ENCODE data around the gene VILL. TPM values are rescaled to one million over a fixed set of nuclear protein-coding genes. Genes with fewer than 3 reads are reported as not detected.

Gene VILL
- total RNA-seq, 1 experiment from 2014 or later, result 1.2 TPM

DNA sequence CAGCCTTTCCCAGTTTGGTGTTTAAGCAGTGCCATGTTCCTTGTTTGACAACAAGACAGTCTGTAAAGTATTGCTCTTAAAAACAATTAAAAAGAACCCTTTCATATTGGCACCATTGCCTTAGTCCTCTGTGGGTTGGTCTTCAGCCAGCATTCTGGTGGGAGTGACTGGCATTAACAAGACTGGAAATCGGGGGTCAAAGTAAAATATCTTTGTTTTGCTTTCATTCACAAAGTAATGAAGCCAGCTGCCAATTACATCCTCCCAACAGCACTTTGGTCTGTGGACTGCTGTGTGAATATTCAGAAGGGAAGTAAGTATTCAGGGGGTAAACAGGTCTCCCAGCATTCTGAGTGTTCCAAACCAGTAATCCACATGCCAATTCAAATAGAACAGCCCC lies 8.3 kb upstream of the VILL start:
- no peak overlapping the region for H2AFZ ChIP-seq (ENCODE audit: low read depth, low read length, poor library complexity, severe bottlenecking)
- no peak overlapping the region for H3K4me3 ChIP-seq (replicated peaks in 1 of 2; ENCODE audit: low read depth in 1 of 2, low read length in 2 of 2)
- no peak for DNase-seq (ENCODE audit: low read depth, low spot score)
- intact Hi-C loops (cut with micrococcal nuclease), result loop anchor here (5.0 kb wide), 1 partner anchor 680 kb away; no protein-coding TSS in a partner anchor
- H3K9me2 ChIP-seq (ENCODE audit: insufficient read depth), result no peaks in the 10 kb centered on the region
- ChIA-PET CTCF (no interaction called here), POLR2A (no interaction called here), RAD21 (ENCODE audit: low non-redundant PET in 1 of 2, low total read pairs in 2 of 2, uncharacterized antibody in 2 of 2, unreplicated experiment in 2 of 2) (no interaction called here)
- no peaks in the 10 kb centered on the region for H4K20me1 ChIP-seq (ENCODE audit: insufficient read depth)
- no peaks in the 10 kb centered on the region for H3K36me3 ChIP-seq (ENCODE audit: control insufficient read depth in 1 of 2, insufficient read depth in 2 of 2, low read length in 2 of 2)
- no peaks in the 10 kb centered on the region for H3K27me3 ChIP-seq (ENCODE audit: insufficient read depth, low read length)
- no peak overlapping the region for H3K4me2 ChIP-seq (ENCODE audit: low read length)
- no peaks in the 10 kb centered on the region for H3K79me2 ChIP-seq (ENCODE audit: insufficient read depth, low read length)
- H3K9ac ChIP-seq (ENCODE audit: low read length), result no peak overlapping the region
- H3K27ac ChIP-seq (ENCODE audit: low read depth, low read length), result no peak overlapping the region
- peaks cover 7 to 11% of the 10 kb centered on the region in 2 experiments; a peak in 2 of 4 replicates for H3K4me1 ChIP-seq (ENCODE audit: control insufficient read depth in 1 of 2, insufficient read depth in 2 of 2, low read length in 2 of 2)
- ATAC-seq, result no peak
- no TSS peak for BruUV-seq (replicated peaks)
- no peak for TF ChIP-seq YY1 (IDR thresholded peaks at IDR 0.05; ENCODE audit: extremely low read depth, insufficient replicate concordance, low read depth, low read length)
- no peaks in the 10 kb centered on the region for H3K9me3 ChIP-seq (ENCODE audit: control insufficient read depth in 1 of 2, insufficient read depth in 1 of 2, low read depth in 1 of 2, low read length in 2 of 2)

DNA sequence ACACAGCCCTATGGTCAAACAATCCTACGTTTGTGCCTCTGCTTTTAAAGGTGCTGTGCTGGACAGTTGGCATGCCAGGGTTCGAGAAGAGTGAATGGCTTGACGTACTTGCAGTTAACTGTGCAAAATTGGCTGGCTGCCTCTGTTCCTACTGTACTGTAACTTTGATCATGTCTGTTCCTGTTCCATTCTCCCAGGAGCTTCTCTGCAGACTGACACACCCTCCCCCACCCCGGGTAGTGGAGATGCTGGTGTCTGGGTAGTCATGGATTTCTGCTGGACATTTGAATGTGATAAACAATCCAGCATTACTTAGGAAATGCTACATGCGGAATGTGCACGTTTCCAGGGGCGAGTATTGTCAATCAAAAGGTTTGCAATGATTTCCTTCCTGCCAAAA lies 6.5 kb upstream of the VILL start:
- intact Hi-C loops (cut with micrococcal nuclease), result loop anchor here (5.0 kb wide), 1 partner anchor 678 kb away; no protein-coding TSS in a partner anchor
- no peak overlapping the region for H2AFZ ChIP-seq (ENCODE audit: low read depth, low read length, poor library complexity, severe bottlenecking)
- ChIA-PET CTCF (interaction anchor here (0.7 to 0.9 kb wide), 2 partner anchors 9 to 13 kb away, joined by 3 to 4 read pairs; no protein-coding TSS in a partner anchor), RAD21 (ENCODE audit: low non-redundant PET in 1 of 2, low total read pairs in 2 of 2, uncharacterized antibody in 2 of 2, unreplicated experiment in 2 of 2) (no interaction called here), POLR2A (no interaction called here)
- no peaks in the 10 kb centered on the region for H3K9me3 ChIP-seq (ENCODE audit: control insufficient read depth in 1 of 2, insufficient read depth in 1 of 2, low read depth in 1 of 2, low read length in 2 of 2)
- H3K4me2 ChIP-seq (ENCODE audit: low read length), result no peak overlapping the region
- H3K27ac ChIP-seq (ENCODE audit: low read depth, low read length), result no peak overlapping the region
- no peaks in the 10 kb centered on the region for H3K9me2 ChIP-seq (ENCODE audit: insufficient read depth)
- no peaks in the 10 kb centered on the region for H3K79me2 ChIP-seq (ENCODE audit: insufficient read depth, low read length)
- H3K9ac ChIP-seq (ENCODE audit: low read length), result no peak overlapping the region
- no peak for TF ChIP-seq EGR1 (IDR thresholded peaks at IDR 0.05; ENCODE audit: low read depth)
- TF ChIP-seq CBX3 (IDR thresholded peaks at IDR 0.05; ENCODE audit: low read depth), result no peak
- TF ChIP-seq CEBPB (IDR thresholded peaks at IDR 0.05; ENCODE audit: low read depth), result no peak
- no peak for TF ChIP-seq FOSL1 (IDR thresholded peaks at IDR 0.05; ENCODE audit: low read depth)
- no peak for TF ChIP-seq EZH2phosphoT487 (IDR thresholded peaks at IDR 0.05; ENCODE audit: borderline replicate concordance)
- TF ChIP-seq, protein P1, sequence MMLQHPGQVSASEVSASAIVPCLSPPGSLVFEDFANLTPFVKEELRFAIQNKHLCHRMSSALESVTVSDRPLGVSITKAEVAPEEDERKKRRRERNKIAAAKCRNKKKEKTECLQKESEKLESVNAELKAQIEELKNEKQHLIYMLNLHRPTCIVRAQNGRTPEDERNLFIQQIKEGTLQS (IDR thresholded peaks at IDR 0.05), result no peak
- no peak for TF ChIP-seq SP1 (IDR thresholded peaks at IDR 0.05; ENCODE audit: low read depth)
- no peak for TF ChIP-seq POLR2A (IDR thresholded peaks at IDR 0.05; ENCODE audit: borderline replicate concordance, extremely low read depth, insufficient read depth, insufficient read length)
- TF ChIP-seq, protein P2, sequence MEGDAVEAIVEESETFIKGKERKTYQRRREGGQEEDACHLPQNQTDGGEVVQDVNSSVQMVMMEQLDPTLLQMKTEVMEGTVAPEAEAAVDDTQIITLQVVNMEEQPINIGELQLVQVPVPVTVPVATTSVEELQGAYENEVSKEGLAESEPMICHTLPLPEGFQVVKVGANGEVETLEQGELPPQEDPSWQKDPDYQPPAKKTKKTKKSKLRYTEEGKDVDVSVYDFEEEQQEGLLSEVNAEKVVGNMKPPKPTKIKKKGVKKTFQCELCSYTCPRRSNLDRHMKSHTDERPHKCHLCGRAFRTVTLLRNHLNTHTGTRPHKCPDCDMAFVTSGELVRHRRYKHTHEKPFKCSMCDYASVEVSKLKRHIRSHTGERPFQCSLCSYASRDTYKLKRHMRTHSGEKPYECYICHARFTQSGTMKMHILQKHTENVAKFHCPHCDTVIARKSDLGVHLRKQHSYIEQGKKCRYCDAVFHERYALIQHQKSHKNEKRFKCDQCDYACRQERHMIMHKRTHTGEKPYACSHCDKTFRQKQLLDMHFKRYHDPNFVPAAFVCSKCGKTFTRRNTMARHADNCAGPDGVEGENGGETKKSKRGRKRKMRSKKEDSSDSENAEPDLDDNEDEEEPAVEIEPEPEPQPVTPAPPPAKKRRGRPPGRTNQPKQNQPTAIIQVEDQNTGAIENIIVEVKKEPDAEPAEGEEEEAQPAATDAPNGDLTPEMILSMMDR (IDR thresholded peaks at IDR 0.05 in 2 of 3, conservative IDR thresholded peaks at IDR 0.05 in 1 of 3; ENCODE audit: borderline replicate concordance in 1 of 3, insufficient read depth in 1 of 3, low read depth in 2 of 3, low read length in 2 of 3), result no peak
- no peak for TF ChIP-seq TCF7L2 (IDR thresholded peaks at IDR 0.05; ENCODE audit: borderline replicate concordance, extremely low read depth, insufficient read depth, insufficient read length)
- TF ChIP-seq POLR2AphosphoS5 (IDR thresholded peaks at IDR 0.05; ENCODE audit: low read depth, low read length), result no peak
- no peak for TF ChIP-seq YY1 (IDR thresholded peaks at IDR 0.05; ENCODE audit: extremely low read depth, insufficient replicate concordance, low read depth, low read length)
- TF ChIP-seq, protein P3, sequence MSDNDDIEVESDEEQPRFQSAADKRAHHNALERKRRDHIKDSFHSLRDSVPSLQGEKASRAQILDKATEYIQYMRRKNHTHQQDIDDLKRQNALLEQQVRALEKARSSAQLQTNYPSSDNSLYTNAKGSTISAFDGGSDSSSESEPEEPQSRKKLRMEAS (IDR thresholded peaks at IDR 0.05), result no peak
- TF ChIP-seq ZNF274 (IDR thresholded peaks at IDR 0.05; ENCODE audit: low read depth, low read length), result no peak
- TF ChIP-seq, protein P4, sequence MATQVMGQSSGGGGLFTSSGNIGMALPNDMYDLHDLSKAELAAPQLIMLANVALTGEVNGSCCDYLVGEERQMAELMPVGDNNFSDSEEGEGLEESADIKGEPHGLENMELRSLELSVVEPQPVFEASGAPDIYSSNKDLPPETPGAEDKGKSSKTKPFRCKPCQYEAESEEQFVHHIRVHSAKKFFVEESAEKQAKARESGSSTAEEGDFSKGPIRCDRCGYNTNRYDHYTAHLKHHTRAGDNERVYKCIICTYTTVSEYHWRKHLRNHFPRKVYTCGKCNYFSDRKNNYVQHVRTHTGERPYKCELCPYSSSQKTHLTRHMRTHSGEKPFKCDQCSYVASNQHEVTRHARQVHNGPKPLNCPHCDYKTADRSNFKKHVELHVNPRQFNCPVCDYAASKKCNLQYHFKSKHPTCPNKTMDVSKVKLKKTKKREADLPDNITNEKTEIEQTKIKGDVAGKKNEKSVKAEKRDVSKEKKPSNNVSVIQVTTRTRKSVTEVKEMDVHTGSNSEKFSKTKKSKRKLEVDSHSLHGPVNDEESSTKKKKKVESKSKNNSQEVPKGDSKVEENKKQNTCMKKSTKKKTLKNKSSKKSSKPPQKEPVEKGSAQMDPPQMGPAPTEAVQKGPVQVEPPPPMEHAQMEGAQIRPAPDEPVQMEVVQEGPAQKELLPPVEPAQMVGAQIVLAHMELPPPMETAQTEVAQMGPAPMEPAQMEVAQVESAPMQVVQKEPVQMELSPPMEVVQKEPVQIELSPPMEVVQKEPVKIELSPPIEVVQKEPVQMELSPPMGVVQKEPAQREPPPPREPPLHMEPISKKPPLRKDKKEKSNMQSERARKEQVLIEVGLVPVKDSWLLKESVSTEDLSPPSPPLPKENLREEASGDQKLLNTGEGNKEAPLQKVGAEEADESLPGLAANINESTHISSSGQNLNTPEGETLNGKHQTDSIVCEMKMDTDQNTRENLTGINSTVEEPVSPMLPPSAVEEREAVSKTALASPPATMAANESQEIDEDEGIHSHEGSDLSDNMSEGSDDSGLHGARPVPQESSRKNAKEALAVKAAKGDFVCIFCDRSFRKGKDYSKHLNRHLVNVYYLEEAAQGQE (IDR thresholded peaks at IDR 0.05; ENCODE audit: low read depth), result no peak
- no peak for DNase-seq (ENCODE audit: low read depth, low spot score)
- no peaks in the 10 kb centered on the region for H3K27me3 ChIP-seq (ENCODE audit: insufficient read depth, low read length)
- no peak for ATAC-seq
- BruUV-seq (replicated peaks), result no TSS peak
- no peak overlapping the region for H3K4me3 ChIP-seq (replicated peaks in 1 of 2; ENCODE audit: low read depth in 1 of 2, low read length in 2 of 2)
- H3K4me1 ChIP-seq (ENCODE audit: control insufficient read depth in 1 of 2, insufficient read depth in 2 of 2, low read length in 2 of 2), result peaks cover 7 to 11% of the 10 kb centered on the region in 2 experiments; a peak in 2 of 4 replicates
- H4K20me1 ChIP-seq (ENCODE audit: insufficient read depth), result no peaks in the 10 kb centered on the region
- H3K36me3 ChIP-seq (ENCODE audit: control insufficient read depth in 1 of 2, insufficient read depth in 2 of 2, low read length in 2 of 2), result no peaks in the 10 kb centered on the region
